ENCODE data around the gene CLEC4F.

CLEC4F gene

GRCh38 chr2:70820499-70820898 is at the start of gene CLEC4F:
Gene CLEC4F, minus strand, starts transcription at chr2:70820599. Its CDS starts 76 bp downstream, at chr2:70820523.
- DNase-seq (ENCODE audit: low spot score): no peak

GRCh38 chr2:70868970-70869369 is 48.6 kb upstream of the CLEC4F start:
- no peak for DNase-seq (ENCODE audit: low spot score)

- peak; percentile 76 for DNase-seq (ENCODE audit: low spot score)
These were observed 41.6 kb upstream of the CLEC4F start for GRCh38 chr2:70861777-70862625.

GRCh38 chr2:70855667-70856066 is 35.3 kb upstream of the CLEC4F start:
- DNase-seq (ENCODE audit: low spot score): no peak

- no peak for DNase-seq (ENCODE audit: low spot score)
These were observed 34.0 kb upstream of the CLEC4F start for GRCh38 chr2:70854411-70854810.

- DNase-seq (ENCODE audit: low spot score): no peak
These were observed 32.4 kb upstream of the CLEC4F start for GRCh38 chr2:70852824-70853223.

- DNase-seq (ENCODE audit: low spot score): no peak
These were observed 31.3 kb upstream of the CLEC4F start for GRCh38 chr2:70851704-70852103.

GRCh38 chr2:70850925-70851324 is 30.5 kb upstream of the CLEC4F start:
- DNase-seq (ENCODE audit: low spot score): no peak

- no peak for DNase-seq (ENCODE audit: low spot score)
These were observed 22.0 kb upstream of the CLEC4F start for GRCh38 chr2:70842401-70842800.

GRCh38 chr2:70837980-70838925 is 17.9 kb upstream of the CLEC4F start:
- DNase-seq (ENCODE audit: low spot score): no peak

GRCh38 chr2:70835643-70836042 is 15.2 kb upstream of the CLEC4F start, which contains the start of gene CD207:
Gene CD207, minus strand, starts transcription at chr2:70835816. Its CDS starts 40 bp downstream, at chr2:70835776.
- no peak for DNase-seq (ENCODE audit: low spot score)

- no peak for DNase-seq (ENCODE audit: low spot score)
These were observed 14.5 kb upstream of the CLEC4F start for GRCh38 chr2:70834881-70835280.

GRCh38 chr2:70834106-70834505 is 13.7 kb upstream of the CLEC4F start:
- no peak for DNase-seq (ENCODE audit: low spot score)

- DNase-seq (ENCODE audit: low spot score): no peak
These were observed 12.8 kb upstream of the CLEC4F start for GRCh38 chr2:70833246-70833645.

GRCh38 chr2:70832386-70832785 is 12.0 kb upstream of the CLEC4F start:
- DNase-seq (ENCODE audit: low spot score): no peak

GRCh38 chr2:70831861-70832260 is 11.5 kb upstream of the CLEC4F start:
- no peak for DNase-seq (ENCODE audit: low spot score)

GRCh38 chr2:70830366-70830765 is 10.0 kb upstream of the CLEC4F start:
- no peak for DNase-seq (ENCODE audit: low spot score)

GRCh38 chr2:70829916-70830315 is 9.5 kb upstream of the CLEC4F start:
- DNase-seq (ENCODE audit: low spot score): no peak

- DNase-seq (ENCODE audit: low spot score): no peak
These were observed 8.8 kb upstream of the CLEC4F start for GRCh38 chr2:70828914-70829824.

- DNase-seq (ENCODE audit: low spot score): no peak
These were observed 7.7 kb upstream of the CLEC4F start for GRCh38 chr2:70828115-70828514.

GRCh38 chr2:70827388-70827787 is 7.0 kb upstream of the CLEC4F start:
- no peak for DNase-seq (ENCODE audit: low spot score)
